ENCODE measurements around the gene NBEAL2.

GRCh38 chr3:46938118-46938517, 41.3 kb upstream of the NBEAL2 start:
- no peak for TF ChIP-seq CTCF (IDR thresholded peaks at IDR 0.05)
- no peak for TF ChIP-seq POLR2A (IDR thresholded peaks at IDR 0.05)
- no peak for TF ChIP-seq EP300 (IDR thresholded peaks at IDR 0.05)
